GM18499 (cell line): ENCODE measurements around the gene SLC35E2B.
"Not testable (repeated sequence)": the region's sequence is repeated elsewhere in the genome, so short reads cannot be mapped to it uniquely, and the experiment has no call there.

Experiments used
- ATAC-seq: cut with Tn5 transposase; IDR thresholded peaks from one replicate; pipeline ENCODE4 v1.9.1; 2021; ENCODE audit warnings: moderate number of reproducible peaks; ENCODE audit not compliant: insufficient read depth, unreplicated experiment

SLC35E2B gene

GRCh38 chr1:1677718-1678580, 14.6 kb downstream of the SLC35E2B start:
- no peak for ATAC-seq

- ATAC-seq: not testable (repeated sequence)
Measured at GRCh38 chr1:1676087-1676486, 16.5 kb downstream of the SLC35E2B start.

- not testable (repeated sequence) for ATAC-seq
Measured at GRCh38 chr1:1675218-1675617, 17.4 kb downstream of the SLC35E2B start.

- not testable (repeated sequence) for ATAC-seq
Measured at GRCh38 chr1:1674806-1675205, 17.8 kb downstream of the SLC35E2B start.

GRCh38 chr1:1672181-1672965, 20.2 kb downstream of the SLC35E2B start:
- ATAC-seq: no peak

- no peak for ATAC-seq
Measured at GRCh38 chr1:1671365-1672119, 21.1 kb downstream of the SLC35E2B start.

GRCh38 chr1:1670866-1671265, 21.7 kb downstream of the SLC35E2B start:
- ATAC-seq: no peak

- ATAC-seq: no peak
Measured at GRCh38 chr1:1669468-1670440, 22.8 kb downstream of the SLC35E2B start.

- ATAC-seq: no peak
Measured at GRCh38 chr1:1666526-1666925, 26.1 kb downstream of the SLC35E2B start.

- ATAC-seq: no peak
Measured at GRCh38 chr1:1665815-1666251, 26.8 kb downstream of the SLC35E2B start.

- no peak for ATAC-seq
Measured at GRCh38 chr1:1664941-1665814, 27.4 kb downstream of the SLC35E2B start.

- not testable (repeated sequence) for ATAC-seq
Measured at GRCh38 chr1:1664318-1664717, 28.3 kb downstream of the SLC35E2B start.

GRCh38 chr1:1662830-1663560, 29.6 kb downstream of the SLC35E2B start:
- ATAC-seq: not testable (repeated sequence)

- not testable (repeated sequence) for ATAC-seq
Measured at GRCh38 chr1:1662392-1662791, 30.2 kb downstream of the SLC35E2B start.

- ATAC-seq: peak; percentile 71
Measured at GRCh38 chr1:1658583-1659549, 33.7 kb downstream of the SLC35E2B start, which contains the start of gene CDK11B. CDK11B (minus strand) TSS chr1:1659004; CDS start chr1:1657485, 1,519 bp downstream.

GRCh38 chr1:1648265-1648664, 44.3 kb downstream of the SLC35E2B start:
- not testable (repeated sequence) for ATAC-seq
